Measurements from ENCODE around the gene MIB2.

DNA sequence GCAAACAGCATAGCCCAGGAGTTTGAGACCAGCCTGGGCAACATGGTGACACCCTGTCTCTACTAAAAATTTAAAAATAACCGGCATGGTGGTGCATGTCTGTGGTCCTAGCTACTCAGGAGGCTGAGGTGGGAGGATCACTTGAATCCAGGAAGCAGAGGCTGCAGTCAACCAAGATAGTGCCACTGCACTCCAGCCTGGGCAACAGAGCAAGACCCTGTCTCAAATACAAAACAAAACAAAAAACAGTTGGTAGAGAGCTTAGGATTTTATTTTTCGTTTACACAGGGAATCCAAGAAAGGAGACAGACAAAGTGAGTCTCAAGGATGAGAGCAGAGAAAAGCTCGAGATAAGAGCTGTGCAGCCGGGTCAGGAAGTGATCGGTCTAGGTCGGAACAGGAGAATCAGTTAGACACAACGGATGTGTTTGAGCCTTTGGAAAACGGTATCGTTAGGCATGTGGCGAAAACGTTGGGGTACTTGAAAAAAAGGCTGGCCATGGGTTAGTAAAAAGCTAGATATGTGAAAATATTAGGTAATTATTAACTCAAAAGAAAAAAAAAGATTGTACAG, 1.7 kb upstream of the MIB2 start:
- TF ChIP-seq, protein P1, sequence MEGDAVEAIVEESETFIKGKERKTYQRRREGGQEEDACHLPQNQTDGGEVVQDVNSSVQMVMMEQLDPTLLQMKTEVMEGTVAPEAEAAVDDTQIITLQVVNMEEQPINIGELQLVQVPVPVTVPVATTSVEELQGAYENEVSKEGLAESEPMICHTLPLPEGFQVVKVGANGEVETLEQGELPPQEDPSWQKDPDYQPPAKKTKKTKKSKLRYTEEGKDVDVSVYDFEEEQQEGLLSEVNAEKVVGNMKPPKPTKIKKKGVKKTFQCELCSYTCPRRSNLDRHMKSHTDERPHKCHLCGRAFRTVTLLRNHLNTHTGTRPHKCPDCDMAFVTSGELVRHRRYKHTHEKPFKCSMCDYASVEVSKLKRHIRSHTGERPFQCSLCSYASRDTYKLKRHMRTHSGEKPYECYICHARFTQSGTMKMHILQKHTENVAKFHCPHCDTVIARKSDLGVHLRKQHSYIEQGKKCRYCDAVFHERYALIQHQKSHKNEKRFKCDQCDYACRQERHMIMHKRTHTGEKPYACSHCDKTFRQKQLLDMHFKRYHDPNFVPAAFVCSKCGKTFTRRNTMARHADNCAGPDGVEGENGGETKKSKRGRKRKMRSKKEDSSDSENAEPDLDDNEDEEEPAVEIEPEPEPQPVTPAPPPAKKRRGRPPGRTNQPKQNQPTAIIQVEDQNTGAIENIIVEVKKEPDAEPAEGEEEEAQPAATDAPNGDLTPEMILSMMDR (IDR thresholded peaks at IDR 0.05): no peak
- no peak for TF ChIP-seq POLR2A (IDR thresholded peaks at IDR 0.05)

All from right lobe of liver (tissue), 4 donors.